Uterine smooth muscle cell (primary cell): Measurements from ENCODE around the gene SKIC2. TPM values are rescaled to one million over a fixed set of nuclear protein-coding genes. Genes with fewer than 3 reads are reported as not detected.

Experiments used
- total RNA-seq: library from RNA; depleted of rRNA; stranded (reverse); fragments of >200 nt; gene quantifications from 2 replicates; pipeline ENCODE4 v1.2.3, GENCODE V29; 2014

Gene SKIC2
- 50.1 and 53.1 TPM in 2 replicates for total RNA-seq

DNA sequence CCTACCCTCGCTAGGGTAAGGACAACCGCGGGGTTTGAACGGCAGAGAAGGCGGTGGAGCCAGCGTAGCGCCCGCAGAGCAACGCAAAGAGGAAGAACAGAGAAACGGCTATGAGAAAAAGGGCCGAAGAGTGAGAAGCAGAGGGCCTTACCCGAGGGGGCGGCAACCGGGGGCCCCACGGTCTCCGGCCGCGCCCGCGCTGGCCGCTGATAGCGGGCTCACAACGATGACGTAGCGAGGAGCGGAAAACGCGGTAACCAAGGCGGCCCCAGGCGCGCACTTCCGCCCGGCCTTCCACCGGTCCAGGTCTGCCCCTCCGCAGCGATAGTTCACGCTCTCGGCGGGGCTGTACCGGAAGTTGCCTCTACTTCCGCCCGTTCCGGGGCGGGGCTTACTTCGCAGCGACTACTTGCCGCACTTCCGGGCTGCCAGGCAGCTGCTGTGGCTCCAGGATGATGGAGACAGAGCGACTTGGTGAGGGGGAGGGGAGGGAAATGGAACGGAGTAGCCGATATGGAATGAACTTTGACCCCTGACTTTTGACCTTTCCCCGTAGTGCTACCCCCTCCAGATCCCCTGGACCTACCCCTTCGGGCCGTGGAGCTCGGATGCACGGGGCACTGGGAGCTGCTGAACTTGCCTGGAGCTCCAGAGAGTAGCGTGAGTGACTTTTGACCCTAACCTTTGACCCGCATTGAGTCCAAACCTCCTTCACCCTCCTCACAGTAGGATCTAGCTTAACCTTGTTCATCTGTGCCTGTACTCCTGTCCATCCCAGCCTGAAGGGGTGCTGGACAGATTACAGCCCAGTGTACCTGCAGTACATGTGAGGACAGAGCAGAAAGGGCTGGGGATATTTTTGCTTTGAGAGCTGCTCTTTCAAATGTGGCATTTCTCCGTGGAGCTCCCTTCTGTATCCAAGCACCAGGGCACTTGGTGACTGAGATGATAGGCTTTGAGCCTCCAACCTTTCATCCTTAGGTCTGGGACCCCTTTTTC, at the start of gene SKIC2, which contains the start of gene NELFE:
TSS of gene SKIC2 (plus strand) at position 435 of the 999 bp plus-strand sequence. CDS start at position 453, 18 bp downstream.
TSS of gene NELFE (minus strand) at position 231 of the 999 bp plus-strand sequence. CDS start 525 bp downstream, outside the sequence.

GRCh38 chr6:31927242-31927862, 31.6 kb upstream of the SKIC2 start, which contains the start of gene C2:
TSS of gene C2 (plus strand) at chr6:31927717. CDS start at chr6:31927753, 36 bp downstream.

DNA sequence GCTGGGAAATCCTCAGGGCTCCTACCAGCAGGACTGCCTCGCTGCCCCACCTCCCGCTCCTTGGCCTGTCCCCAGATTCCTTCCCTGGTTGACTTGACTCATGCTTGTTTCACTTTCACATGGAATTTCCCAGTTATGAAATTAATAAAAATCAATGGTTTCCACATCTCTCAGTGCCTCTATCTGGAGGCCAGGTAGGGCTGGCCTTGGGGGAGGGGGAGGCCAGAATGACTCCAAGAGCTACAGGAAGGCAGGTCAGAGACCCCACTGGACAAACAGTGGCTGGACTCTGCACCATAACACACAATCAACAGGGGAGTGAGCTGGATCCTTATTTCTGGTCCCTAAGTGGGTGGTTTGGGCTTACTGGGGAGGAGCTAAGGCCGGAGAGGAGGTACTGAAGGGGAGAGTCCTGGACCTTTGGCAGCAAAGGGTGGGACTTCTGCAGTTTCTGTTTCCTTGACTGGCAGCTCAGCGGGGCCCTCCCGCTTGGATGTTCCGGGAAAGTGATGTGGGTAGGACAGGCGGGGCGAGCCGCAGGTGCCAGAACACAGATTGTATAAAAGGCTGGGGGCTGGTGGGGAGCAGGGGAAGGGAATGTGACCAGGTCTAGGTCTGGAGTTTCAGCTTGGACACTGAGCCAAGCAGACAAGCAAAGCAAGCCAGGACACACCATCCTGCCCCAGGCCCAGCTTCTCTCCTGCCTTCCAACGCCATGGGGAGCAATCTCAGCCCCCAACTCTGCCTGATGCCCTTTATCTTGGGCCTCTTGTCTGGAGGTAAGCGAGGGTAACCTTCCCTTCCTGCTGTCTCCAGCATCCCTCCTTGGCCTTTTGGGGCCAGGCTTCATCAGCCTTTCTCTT, 13.2 kb upstream of the SKIC2 start, which contains the start of gene CFB:
TSS of gene CFB (plus strand) at position 589 of the 863 bp plus-strand sequence. CDS start at position 716, 127 bp downstream.

DNA sequence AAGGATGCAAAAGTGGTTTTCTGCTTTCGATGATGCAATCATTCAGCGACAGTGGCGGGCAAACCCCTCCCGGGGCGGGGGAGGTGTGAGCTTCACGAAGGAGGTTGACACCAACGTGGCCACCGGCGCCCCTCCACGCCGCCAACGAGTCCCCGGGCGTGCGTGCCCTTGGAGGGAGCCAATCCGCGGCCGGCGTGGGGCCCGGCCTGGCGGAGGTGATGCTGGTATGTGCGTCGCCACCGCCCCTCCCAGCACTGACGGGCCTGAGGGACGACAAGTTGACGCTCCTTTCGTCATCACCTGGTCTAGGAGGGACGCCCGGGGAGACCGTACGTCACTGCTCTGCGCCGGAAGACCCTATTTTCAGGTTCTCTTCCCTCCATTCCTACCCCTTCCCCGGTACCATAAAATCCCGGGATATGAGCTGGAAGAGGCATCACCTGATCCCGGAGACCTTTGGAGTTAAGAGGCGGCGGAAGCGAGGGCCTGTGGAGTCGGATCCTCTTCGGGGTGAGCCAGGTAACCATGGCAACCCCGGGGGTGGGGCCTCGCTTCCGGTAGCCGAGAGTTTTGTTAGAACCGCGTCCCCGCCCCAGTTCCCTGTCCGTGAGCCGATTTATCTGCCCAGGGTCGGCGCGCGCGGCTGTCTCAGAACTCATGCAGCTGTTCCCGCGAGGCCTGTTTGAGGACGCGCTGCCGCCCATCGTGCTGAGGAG, 13.2 kb downstream of the SKIC2 start, which contains the start of gene DXO:
TSS of gene DXO (minus strand) at position 146 of the 716 bp plus-strand sequence. CDS start 463 bp downstream, outside the sequence.

DNA sequence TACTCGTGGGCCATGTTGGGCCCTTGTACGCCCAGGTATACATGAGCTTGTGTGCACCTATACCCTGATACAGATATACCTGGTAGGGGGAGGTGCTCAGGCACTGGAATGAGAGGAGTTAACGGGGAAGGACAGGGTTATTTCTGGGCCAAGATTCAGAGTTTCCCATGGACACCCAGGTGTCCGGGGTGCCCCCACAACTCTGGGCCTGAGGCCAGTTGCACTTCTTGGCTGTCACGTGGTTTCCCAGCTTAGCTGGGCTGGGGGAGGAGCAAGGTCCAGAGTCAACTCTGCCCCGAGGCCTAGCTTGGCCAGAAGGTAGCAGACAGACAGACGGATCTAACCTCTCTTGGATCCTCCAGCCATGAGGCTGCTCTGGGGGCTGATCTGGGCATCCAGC, 22.8 kb downstream of the SKIC2 start, which contains the start of gene C4A:
TSS of gene C4A (plus strand) at position 314 of the 400 bp plus-strand sequence. CDS start at position 365, 51 bp downstream.

DNA sequence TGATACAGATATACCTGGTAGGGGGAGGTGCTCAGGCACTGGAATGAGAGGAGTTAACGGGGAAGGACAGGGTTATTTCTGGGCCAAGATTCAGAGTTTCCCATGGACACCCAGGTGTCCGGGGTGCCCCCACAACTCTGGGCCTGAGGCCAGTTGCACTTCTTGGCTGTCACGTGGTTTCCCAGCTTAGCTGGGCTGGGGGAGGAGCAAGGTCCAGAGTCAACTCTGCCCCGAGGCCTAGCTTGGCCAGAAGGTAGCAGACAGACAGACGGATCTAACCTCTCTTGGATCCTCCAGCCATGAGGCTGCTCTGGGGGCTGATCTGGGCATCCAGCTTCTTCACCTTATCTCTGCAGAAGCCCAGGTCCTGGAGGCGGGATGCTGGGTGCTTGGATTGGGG, 55.6 kb downstream of the SKIC2 start, which contains the start of gene C4B:
TSS of gene C4B (plus strand) at position 249 of the 400 bp plus-strand sequence. CDS start at position 300, 51 bp downstream.

Other genes starting within 250 kb of the SKIC2 start
- gene LY6G6D, start 243.8 kb upstream of the SKIC2 start, total RNA-seq: not detected in 2 replicates
- gene LY6G6C, start 237.4 kb upstream of the SKIC2 start, total RNA-seq: not detected in 2 replicates
- gene MPIG6B, start 235.8 kb upstream of the SKIC2 start, total RNA-seq: not detected in 2 replicates
- gene DDAH2, start 229.9 kb upstream of the SKIC2 start, total RNA-seq: 39.3 and 81.0 TPM in 2 replicates
- gene CLIC1, start 222.6 kb upstream of the SKIC2 start, total RNA-seq: 791 and 1,362 TPM in 2 replicates
- gene MSH5, start 219.2 kb upstream of the SKIC2 start, total RNA-seq: 13.0 and 21.6 TPM in 2 replicates
- 1.00 and 1.2 TPM in 2 replicates for gene SAPCD1, start 196.5 kb upstream of the SKIC2 start, total RNA-seq
- 0.11 and 0.25 TPM in 2 replicates for gene VWA7, start 181.8 kb upstream of the SKIC2 start, total RNA-seq
- 68.7 and 88.5 TPM in 2 replicates for gene VARS1, start 163.4 kb upstream of the SKIC2 start, total RNA-seq
- 34.9 and 48.9 TPM in 2 replicates for gene LSM2, start 152.2 kb upstream of the SKIC2 start, total RNA-seq
- 0.89 and 1.7 TPM in 2 replicates for gene HSPA1L, start 143.9 kb upstream of the SKIC2 start, total RNA-seq
- gene HSPA1A, start 143.6 kb upstream of the SKIC2 start, total RNA-seq: 60.4 and 107 TPM in 2 replicates
- 94.5 and 181 TPM in 2 replicates for gene HSPA1B, start 131.4 kb upstream of the SKIC2 start, total RNA-seq
- 72.7 and 128 TPM in 2 replicates for gene NEU1, start 96.4 kb upstream of the SKIC2 start, total RNA-seq
- gene SLC44A4, start 80.2 kb upstream of the SKIC2 start, total RNA-seq: 0.25 TPM in 1 of 2 replicates, not detected in the other
- gene EHMT2, start 61.5 kb upstream of the SKIC2 start, total RNA-seq: 74.0 and 94.5 TPM in 2 replicates
- gene ZBTB12, start 57.1 kb upstream of the SKIC2 start, total RNA-seq: 4.9 and 8.1 TPM in 2 replicates
- 0.77 and 2.0 TPM in 2 replicates for gene C2, start 31.5 kb upstream of the SKIC2 start, total RNA-seq
- 2.3 and 5.6 TPM in 2 replicates for gene CFB, start 13.1 kb upstream of the SKIC2 start, total RNA-seq
- 121 and 171 TPM in 2 replicates for gene NELFE, start 204 bp upstream of the SKIC2 start, total RNA-seq
- 14.1 and 17.1 TPM in 2 replicates for gene DXO, start 13.0 kb downstream of the SKIC2 start, total RNA-seq
- 2.3 and 13.4 TPM in 2 replicates for gene C4A, start 22.9 kb downstream of the SKIC2 start, total RNA-seq
- gene C4B, start 55.6 kb downstream of the SKIC2 start, total RNA-seq: 2.0 and 6.0 TPM in 2 replicates
- gene CYP21A2, start 79.2 kb downstream of the SKIC2 start, total RNA-seq: not detected in 2 replicates
- 5.9 and 6.7 TPM in 2 replicates for gene TNXB, start 150.2 kb downstream of the SKIC2 start, total RNA-seq
- 12.1 and 17.9 TPM in 2 replicates for gene ATF6B, start 169.1 kb downstream of the SKIC2 start, total RNA-seq
- 5.2 and 7.9 TPM in 2 replicates for gene FKBPL, start 171.1 kb downstream of the SKIC2 start, total RNA-seq
- gene PRRT1, start 192.8 kb downstream of the SKIC2 start, total RNA-seq: 0.11 and 0.12 TPM in 2 replicates
- 9.5 and 14.6 TPM in 2 replicates for gene PPT2, start 195.0 kb downstream of the SKIC2 start, total RNA-seq
- gene EGFL8, start 205.4 kb downstream of the SKIC2 start, total RNA-seq: 0.66 and 1.00 TPM in 2 replicates
- gene AGPAT1, start 216.9 kb downstream of the SKIC2 start, total RNA-seq: 12.4 and 15.7 TPM in 2 replicates
- 29.0 and 30.9 TPM in 2 replicates for gene RNF5, start 219.2 kb downstream of the SKIC2 start, total RNA-seq
- gene AGER, start 225.1 kb downstream of the SKIC2 start, total RNA-seq: 0.12 and 0.44 TPM in 2 replicates
- 41.6 and 42.6 TPM in 2 replicates for gene PBX2, start 231.0 kb downstream of the SKIC2 start, total RNA-seq
- 0.44 and 0.87 TPM in 2 replicates for gene GPSM3, start 233.5 kb downstream of the SKIC2 start, total RNA-seq